ENCODE measurements around the gene PODXL2.

The PODXL2 gene

DNA sequence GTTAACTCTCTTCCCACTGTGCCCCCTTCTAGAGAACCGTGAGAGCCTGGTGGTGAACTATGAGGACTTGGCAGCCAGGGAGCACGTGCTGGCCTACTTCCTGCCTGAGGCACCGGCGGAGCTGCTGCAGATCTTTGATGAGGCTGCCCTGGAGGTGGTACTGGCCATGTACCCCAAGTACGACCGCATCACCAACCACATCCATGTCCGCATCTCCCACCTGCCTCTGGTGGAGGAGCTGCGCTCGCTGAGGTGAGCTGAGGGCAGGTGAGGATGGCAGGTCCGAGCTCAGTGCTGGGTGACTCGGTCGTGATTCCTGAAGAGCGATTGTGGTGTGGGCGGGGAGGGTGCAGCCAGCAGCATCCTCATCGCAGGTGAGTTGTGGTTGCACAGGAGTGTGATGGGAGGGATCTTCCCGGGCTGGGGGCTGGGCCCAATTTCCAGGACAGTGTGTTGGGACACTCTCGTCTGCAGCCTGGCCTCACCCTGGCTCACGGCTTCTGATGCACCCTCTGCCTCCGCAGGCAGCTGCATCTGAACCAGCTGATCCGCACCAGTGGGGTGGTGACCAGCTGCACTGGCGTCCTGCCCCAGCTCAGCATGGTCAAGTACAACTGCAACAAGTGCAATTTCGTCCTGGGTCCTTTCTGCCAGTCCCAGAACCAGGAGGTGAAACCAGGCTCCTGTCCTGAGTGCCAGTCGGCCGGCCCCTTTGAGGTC is 22.7 kb upstream of the PODXL2 start:
- DNase-seq (ENCODE audit: insufficient read length, low spot score) (no peak), FAIRE-seq (no peak)
- TF ChIP-seq POLR2AphosphoS5 (IDR thresholded peaks at IDR 0.05; ENCODE audit: low read depth, low read length) (peak; percentile 25; the same call in 1 of the 2 replicates), POLR2A (IDR thresholded peaks at IDR 0.05; ENCODE audit: low read depth, low read length) (no peak), SPI1 (IDR thresholded peaks at IDR 0.05; ENCODE audit: low read depth, low read length) (no peak), TAF1 (IDR thresholded peaks at IDR 0.05; ENCODE audit: low read depth, low read length) (no peak), PAX5 (IDR thresholded peaks at IDR 0.05; ENCODE audit: insufficient read depth, low read length, severe bottlenecking) (no peak), POU2F2 (IDR thresholded peaks at IDR 0.05; ENCODE audit: low read depth, low read length) (no peak)

DNA sequence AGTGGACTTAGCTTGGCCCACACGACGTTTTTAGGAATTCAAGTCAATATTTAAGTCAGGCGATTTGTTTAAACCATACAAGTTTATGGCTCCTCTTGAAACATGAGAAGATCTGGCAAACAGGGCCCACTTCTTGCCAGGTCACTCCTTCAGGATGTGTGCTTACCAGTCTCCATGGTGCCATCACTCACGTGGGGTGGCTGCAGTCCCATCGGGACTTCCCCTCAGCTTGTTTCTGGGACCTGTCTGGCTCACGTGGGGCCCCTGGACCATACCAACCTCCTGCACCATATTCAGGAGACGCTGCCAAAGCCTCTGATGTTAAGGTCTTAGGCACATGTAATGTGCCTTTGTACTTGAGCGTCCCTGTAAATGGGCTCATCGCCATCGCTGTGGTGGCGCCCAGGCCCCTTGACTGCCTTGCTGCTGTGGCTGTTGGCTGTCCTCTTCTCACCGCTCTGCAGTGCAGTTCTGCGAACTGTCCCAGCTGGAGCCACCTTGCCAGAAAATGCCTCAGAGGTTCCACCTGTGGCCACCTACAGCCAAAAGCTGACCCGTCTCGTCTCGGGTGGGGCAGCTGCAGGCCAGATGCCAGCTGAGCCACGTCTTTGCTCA is 21.9 kb upstream of the PODXL2 start:
- TF ChIP-seq POU2F2 (IDR thresholded peaks at IDR 0.05; ENCODE audit: low read depth, low read length) (no peak), POLR2AphosphoS5 (IDR thresholded peaks at IDR 0.05; ENCODE audit: low read depth, low read length) (no peak), PAX5 (IDR thresholded peaks at IDR 0.05; ENCODE audit: insufficient read depth, low read length, severe bottlenecking) (no peak)
- FAIRE-seq, result no peak
- DNase-seq (ENCODE audit: insufficient read length, low spot score), result no peak

DNA sequence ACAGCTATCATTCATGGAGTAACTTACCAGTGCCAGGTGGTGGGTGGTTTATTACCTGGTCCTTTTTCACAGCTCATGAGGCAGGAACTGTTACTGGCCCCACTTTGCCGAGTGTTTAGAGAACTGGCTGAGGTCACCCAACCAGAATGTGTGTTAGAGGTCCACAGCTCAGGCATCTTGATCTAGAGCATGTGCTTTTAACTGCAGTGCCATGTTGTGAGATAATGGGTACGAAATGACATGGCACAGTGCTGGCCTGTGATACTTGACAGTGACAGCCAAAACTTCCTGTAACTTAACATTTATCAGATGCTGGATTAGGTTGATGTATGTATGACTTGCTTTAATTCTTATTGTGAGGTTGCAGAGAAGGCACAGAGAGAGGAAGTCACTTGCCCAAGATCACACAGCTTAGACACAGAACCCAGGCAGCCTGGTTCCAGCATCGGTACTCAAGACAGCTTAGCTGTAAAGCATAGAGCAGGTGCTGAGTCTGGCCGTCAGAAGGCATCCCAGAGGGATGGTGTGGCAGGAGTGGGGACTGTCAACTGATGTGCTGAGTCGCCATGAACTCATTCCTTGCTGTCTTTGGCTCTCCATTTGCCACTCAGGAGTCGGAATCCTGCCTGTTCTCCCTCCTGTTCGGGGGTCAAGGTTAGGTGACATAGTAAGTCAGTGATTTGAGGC is 21.2 kb upstream of the PODXL2 start:
- no peak for TF ChIP-seq POLR2A (IDR thresholded peaks at IDR 0.05; ENCODE audit: low read depth, low read length)
- no peak for TF ChIP-seq TAF1 (IDR thresholded peaks at IDR 0.05; ENCODE audit: low read depth, low read length)
- TF ChIP-seq POLR2AphosphoS5 (IDR thresholded peaks at IDR 0.05; ENCODE audit: low read depth, low read length), result no peak
- TF ChIP-seq PAX5 (IDR thresholded peaks at IDR 0.05; ENCODE audit: insufficient read depth, low read length, severe bottlenecking), result no peak
- TF ChIP-seq SPI1 (IDR thresholded peaks at IDR 0.05; ENCODE audit: low read depth, low read length), result no peak
- FAIRE-seq (no peak), DNase-seq (ENCODE audit: insufficient read length, low spot score) (no peak)

DNA sequence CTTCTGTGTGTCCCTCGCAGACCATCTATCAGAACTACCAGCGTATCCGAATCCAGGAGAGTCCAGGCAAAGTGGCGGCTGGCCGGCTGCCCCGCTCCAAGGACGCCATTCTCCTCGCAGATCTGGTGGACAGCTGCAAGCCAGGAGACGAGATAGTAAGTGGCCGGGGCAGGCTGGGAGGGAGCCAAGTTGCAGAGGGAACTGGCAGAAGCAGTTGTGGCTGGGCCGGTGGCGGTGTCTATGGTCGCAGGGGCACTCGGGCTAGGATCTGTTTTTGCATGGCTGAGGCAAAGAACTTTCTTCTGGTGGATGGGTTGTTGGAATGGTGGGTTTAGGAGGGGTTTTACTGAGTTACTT is 20.6 kb upstream of the PODXL2 start:
- TF ChIP-seq PAX5 (IDR thresholded peaks at IDR 0.05; ENCODE audit: insufficient read depth, low read length, severe bottlenecking) (no peak), POLR2AphosphoS5 (IDR thresholded peaks at IDR 0.05; ENCODE audit: low read depth, low read length) (no peak), POLR2A (IDR thresholded peaks at IDR 0.05; ENCODE audit: low read depth, low read length) (no peak), POU2F2 (IDR thresholded peaks at IDR 0.05; ENCODE audit: low read depth, low read length) (no peak)
- FAIRE-seq, result no peak
- DNase-seq (ENCODE audit: insufficient read length, low spot score), result no peak

DNA sequence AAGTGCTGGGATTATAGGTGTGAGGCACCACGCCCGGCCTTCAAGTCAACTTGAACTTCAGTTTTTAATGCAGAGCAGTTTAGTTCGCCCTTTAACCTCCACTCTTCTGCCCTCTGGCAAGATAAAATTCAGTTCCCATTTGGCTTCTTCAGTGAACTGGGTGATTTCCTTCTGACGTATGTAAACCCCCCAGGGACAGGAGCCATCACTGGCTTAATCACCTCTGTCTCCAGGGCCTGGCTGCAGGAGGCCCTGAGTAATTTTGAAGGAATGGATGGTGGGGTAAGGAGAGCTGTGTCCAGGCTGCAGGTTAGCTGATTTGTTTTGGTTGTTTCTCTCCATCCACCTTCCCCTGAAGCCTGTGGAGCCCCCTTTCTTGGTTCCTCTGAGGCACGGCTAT is 18.9 kb upstream of the PODXL2 start:
- FAIRE-seq (no peak), DNase-seq (ENCODE audit: insufficient read length, low spot score) (no peak)
- TF ChIP-seq POLR2AphosphoS5 (IDR thresholded peaks at IDR 0.05; ENCODE audit: low read depth, low read length) (no peak), TAF1 (IDR thresholded peaks at IDR 0.05; ENCODE audit: low read depth, low read length) (no peak), SPI1 (IDR thresholded peaks at IDR 0.05; ENCODE audit: low read depth, low read length) (no peak), POLR2A (IDR thresholded peaks at IDR 0.05; ENCODE audit: low read depth, low read length) (no peak), PAX5 (IDR thresholded peaks at IDR 0.05; ENCODE audit: insufficient read depth, low read length, severe bottlenecking) (no peak), POU2F2 (IDR thresholded peaks at IDR 0.05; ENCODE audit: low read depth, low read length) (no peak)

DNA sequence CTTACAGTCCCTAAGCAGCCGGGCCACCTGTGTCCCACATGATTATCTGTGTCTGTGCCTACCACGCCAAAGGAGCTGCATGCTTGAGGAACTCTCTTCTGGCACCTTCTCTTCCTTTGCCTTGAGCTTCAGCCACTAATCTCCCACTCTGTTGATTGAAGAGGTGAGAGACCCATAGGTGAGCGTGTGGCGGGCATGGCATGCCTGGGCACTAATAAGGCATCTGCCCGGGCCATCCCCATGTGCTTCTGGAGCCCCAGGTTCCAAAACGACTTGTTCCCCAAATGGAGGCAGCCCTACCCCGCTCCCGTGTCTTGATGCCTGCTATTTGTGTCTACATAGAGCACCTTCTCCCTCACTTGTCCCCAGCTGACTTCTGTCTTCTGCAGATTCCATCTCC is 17.7 kb upstream of the PODXL2 start:
- FAIRE-seq (no peak), DNase-seq (ENCODE audit: insufficient read length, low spot score) (no peak)
- TF ChIP-seq TAF1 (IDR thresholded peaks at IDR 0.05; ENCODE audit: low read depth, low read length) (no peak), POLR2AphosphoS5 (IDR thresholded peaks at IDR 0.05; ENCODE audit: low read depth, low read length) (no peak), PAX5 (IDR thresholded peaks at IDR 0.05; ENCODE audit: insufficient read depth, low read length, severe bottlenecking) (no peak)

DNA sequence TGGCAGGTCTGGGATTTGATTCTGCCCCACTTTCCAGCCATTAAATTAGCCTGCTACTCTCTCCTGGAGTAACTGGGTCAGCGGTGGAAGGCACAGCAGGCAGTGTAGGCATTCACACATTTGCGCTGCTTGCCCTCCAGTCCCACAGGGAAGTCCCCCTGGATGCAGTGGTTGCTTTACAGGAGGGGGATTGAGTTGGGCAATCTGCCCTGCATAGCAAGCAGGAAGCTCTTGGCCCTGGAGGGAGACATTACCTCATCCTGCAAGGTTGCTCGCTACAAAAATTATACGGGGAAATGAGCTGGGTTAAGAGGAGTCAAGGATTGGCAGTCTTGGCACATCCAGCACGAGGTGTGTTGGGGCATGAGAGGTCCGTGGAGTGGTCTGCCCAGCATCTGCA is 16.0 kb upstream of the PODXL2 start:
- TF ChIP-seq PAX5 (IDR thresholded peaks at IDR 0.05; ENCODE audit: insufficient read depth, low read length, severe bottlenecking), result no peak
- TF ChIP-seq SPI1 (IDR thresholded peaks at IDR 0.05; ENCODE audit: low read depth, low read length), result no peak
- DNase-seq (ENCODE audit: insufficient read length, low spot score) (no peak), FAIRE-seq (no peak)

DNA sequence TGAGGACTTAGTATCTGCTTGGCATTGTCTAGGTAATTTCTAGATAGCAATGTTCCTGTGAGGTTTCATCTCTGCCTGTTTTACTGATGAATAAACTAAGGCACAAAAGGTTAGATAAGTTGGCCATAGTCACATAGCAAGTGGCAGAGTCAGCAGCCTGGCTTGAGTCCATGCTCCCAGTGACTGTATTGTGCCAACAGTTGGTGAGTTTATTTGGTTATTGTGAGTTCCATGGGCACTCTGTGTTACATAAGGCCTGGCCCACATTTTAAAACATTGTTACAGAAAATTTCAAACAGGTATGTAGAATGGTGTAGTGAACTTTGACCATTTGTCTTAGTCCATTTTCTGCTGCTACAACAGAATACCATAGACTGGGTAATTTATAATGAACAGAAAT is 15.6 kb upstream of the PODXL2 start:
- no peak for FAIRE-seq
- no peak for TF ChIP-seq POLR2AphosphoS5 (IDR thresholded peaks at IDR 0.05; ENCODE audit: low read depth, low read length)
- DNase-seq (ENCODE audit: insufficient read length, low spot score), result no peak

DNA sequence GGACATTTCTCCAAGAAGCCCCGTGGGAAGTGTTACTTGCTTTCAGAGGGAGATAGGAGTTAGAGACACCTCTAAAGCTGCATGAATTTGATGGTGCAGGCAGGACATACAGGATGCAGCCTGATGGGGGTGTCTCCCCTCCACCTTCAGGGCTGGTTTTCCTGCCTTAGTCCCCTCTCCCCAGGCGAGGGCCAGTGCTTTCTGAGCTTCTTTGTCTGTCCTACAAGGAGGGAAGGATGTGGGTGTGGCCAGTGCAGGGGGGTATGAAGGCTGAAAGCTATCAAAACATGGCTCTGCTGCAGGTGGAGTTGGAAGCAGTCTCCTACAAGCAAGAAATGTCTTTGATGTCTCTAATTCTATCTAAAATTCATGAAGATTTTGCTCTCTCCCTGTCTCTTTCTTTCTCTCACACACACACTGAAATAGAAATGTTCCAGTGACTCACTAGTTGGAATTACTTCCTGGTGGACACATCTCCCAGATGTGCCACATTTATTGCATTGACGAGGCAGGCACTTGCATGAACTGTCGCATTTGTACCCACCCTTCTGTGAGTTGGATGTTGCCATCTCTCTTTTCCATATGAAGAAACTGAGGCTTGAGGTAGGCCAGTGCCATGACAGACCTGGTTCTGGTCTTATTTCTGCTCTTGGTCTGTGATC is 13.9 kb upstream of the PODXL2 start:
- no peak for DNase-seq (ENCODE audit: insufficient read length, low spot score)
- TF ChIP-seq PAX5 (IDR thresholded peaks at IDR 0.05; ENCODE audit: insufficient read depth, low read length, severe bottlenecking) (no peak), SPI1 (IDR thresholded peaks at IDR 0.05; ENCODE audit: low read depth, low read length) (no peak), TAF1 (IDR thresholded peaks at IDR 0.05; ENCODE audit: low read depth, low read length) (no peak), POLR2A (IDR thresholded peaks at IDR 0.05; ENCODE audit: low read depth, low read length) (no peak), POU2F2 (IDR thresholded peaks at IDR 0.05; ENCODE audit: low read depth, low read length) (no peak), POLR2AphosphoS5 (IDR thresholded peaks at IDR 0.05; ENCODE audit: low read depth, low read length) (no peak)
- FAIRE-seq, result no peak
